Measurements from ENCODE around the gene GRAMD1A.
"Not testable (repeated sequence)": the region's sequence is repeated elsewhere in the genome, so short reads cannot be mapped to it uniquely, and the experiment has no call there.

GRAMD1A gene

DNA sequence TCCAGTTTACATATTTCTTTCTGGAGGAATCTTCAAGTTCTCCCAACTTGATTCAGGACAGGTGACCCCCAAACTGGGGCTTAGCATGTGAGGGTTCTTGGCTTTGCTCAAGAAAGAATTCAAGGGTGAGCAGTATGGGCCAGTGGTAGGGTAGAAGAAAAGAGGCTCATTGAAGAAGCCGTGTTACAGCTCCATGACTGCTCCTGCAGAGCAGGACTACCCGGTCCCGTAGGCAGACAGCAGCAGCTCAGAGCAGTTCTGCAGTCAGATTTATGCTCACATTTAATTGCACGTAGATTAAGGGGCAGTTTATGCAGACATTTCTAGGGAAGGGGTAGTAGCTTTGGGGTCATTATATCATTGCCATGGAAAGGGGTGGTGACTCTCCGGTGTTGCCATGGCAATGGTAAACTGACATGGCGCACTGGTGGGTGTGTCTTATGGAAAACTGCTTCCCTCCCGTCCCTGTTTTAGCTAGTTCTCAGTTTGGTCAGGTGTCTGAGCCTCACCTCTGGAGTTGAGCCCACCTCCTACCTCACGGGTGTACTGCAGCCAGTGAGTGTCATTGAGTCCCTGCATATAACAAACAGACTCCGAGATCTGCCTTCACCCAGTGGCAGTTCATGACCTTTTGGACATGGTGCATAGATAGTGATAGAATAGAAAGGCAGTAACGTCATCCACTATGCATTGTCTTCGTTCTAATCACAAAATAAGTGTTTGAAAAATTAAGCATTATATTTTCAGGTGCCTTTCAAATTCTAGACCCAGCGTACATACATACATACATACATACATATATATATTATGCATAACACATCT, 20.1 kb upstream of the GRAMD1A start:
- no peak for DNase-seq

DNA sequence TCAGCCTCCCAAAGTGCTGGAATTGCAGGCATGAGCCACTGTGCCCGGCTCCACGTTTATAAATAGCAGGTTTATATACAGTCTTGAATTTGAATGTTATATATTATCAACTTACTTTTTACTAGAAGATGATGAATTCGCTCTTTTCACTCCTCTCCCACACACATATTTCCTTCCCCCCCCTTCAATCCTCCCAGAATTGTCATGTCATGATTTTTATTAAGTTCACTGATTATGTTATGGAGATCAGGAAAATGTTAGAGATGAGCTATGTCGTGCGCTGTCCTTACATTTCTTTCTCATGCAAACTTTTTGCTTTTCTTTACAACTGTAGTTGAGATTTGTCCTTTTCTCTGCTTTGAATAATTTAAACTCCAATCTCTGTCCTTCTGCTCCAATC, 17.8 kb upstream of the GRAMD1A start:
- DNase-seq = no peak

DNA sequence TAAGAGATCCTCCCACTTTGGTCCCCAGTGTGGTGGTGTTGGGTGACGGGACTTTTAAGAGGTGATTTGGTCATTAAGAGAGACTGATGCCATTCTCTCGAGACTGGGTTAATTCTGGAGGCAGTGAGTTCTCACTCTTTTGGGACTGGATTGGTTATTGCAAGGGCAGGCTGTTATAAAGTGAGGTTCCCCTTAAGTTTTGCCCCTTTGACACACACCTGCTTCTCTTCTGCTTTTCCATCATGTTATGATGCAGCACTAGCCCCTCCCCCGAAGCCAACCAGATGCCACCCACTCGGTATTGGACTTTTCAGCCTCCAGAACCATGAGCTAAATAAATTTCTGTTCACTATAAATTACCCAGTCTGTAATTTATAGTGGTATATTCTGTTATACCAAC, 16.3 kb upstream of the GRAMD1A start:
- DNase-seq = no peak

DNA sequence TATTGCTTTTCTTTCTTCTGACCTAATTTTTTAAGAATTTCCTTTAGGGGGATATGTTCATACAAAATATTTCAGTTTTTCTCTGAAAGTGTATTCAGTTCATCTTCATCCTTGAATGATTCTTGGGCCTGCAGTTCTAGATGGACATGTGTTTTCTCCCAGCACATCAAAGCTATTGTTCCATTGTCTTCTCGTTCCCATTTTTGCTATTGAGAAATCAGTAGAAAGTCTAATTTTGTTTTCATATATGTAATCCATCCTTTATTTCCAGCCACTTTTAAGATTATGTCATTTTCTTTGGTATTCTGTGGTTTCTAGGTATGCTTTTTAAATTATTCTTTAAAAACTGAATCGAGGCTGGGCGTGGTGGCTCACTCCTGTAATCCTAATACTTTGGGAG, 15.8 kb upstream of the GRAMD1A start:
- DNase-seq = no peak

DNA sequence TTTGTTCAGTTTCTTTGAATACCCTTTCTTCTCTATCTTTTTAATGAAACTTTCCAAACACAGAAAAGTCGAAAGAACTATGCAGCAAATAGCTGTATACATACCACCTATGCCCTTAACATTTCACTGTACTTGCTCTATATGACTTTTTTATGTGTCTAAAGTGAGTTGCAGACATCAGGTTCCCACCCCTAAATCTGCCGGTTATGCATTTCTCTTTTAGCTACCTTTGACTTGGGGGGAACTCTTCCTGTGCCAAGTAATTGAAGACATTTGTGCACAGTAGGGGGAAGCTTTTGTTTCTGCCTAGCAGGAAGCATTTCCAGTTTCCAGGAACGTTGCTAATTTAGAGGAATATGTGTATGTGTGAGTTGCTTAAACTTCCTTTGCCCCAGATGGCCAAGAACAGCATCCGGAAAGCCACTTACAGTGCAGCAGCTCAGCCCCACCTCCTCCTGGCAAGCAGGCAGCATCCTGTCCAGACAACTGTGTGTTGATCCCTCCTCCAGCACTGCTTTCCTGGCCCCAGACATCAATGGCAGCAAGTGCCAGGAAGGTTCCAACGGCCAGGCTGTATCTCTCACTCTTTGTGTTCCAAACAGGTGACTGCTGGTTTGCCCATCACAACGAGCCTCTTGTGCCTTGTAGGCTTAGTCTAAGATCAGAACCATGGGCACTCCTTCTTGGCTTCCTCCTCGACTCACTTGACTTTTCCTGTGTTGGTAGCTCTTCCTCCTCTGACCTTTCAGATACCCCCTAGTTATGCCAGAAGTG, 14.7 kb upstream of the GRAMD1A start:
- DNase-seq = no peak

DNA sequence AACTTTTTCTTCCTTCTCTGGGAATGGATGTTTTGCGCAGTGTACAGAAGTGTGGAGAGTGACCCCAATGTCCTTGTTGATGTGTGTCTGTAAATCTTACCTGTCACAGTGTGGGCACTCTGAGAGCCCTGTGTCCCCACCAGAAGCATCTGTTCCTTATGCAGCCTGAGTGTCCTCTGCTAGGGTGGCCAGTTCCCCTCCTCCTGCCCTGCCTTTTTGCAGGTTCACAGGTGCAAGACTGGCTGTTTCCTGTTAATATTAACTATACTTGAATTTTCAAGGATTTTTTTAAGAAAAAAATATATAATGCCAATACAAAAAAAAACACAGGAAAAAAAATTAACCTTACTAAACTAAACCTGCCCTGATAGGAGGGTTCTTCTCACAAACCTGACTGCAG, 12.0 kb upstream of the GRAMD1A start:
- DNase-seq = no peak

DNA sequence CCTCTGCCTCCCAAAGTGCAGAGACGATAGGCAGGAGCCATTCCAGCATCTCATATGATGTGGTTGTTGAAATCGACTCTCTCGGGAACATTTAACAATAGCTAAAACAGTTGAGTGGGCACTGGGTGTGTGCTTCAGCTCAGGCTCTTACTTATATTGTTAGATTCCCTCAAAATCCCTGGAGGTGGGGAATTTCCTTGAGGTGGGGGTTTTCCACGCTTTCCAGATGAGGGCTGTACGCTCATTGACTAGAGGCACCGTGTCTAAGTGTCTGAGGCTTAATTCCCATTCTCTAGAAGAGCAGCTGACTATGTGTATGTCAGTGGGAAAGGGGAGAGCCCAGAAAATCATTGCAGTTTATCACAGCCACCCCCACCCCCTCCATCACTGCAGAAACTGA, 10.8 kb upstream of the GRAMD1A start:
- no peak for DNase-seq

DNA sequence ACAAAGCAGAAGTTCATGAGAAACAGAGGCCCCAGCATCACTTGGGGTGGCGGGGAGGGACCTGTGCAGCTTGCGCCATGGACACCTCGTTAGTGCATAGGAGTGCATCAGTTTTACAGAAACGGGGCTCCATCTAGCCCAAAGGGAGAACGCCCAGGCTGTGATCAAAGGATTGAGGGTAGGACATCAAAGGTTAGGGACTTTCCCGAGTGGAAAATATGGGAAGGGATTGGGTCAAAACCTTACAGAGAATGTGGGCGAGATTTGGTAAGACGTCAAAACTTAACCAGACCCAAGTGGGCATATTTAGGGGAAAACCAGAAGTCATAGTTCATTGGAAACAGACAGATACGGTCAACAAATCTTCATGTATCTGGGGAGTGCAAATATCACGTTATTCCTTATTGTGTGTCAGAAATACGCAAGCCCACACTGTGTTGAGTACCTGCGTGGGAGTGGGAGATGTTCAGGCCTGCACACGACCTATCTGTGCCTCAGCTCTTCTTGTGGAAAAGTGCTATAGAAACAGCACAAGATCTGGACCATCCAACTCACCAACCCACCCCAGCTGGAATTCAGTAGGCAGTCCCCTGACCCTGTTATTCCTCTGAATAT, 9.4 kb upstream of the GRAMD1A start:
- DNase-seq = no peak

DNA sequence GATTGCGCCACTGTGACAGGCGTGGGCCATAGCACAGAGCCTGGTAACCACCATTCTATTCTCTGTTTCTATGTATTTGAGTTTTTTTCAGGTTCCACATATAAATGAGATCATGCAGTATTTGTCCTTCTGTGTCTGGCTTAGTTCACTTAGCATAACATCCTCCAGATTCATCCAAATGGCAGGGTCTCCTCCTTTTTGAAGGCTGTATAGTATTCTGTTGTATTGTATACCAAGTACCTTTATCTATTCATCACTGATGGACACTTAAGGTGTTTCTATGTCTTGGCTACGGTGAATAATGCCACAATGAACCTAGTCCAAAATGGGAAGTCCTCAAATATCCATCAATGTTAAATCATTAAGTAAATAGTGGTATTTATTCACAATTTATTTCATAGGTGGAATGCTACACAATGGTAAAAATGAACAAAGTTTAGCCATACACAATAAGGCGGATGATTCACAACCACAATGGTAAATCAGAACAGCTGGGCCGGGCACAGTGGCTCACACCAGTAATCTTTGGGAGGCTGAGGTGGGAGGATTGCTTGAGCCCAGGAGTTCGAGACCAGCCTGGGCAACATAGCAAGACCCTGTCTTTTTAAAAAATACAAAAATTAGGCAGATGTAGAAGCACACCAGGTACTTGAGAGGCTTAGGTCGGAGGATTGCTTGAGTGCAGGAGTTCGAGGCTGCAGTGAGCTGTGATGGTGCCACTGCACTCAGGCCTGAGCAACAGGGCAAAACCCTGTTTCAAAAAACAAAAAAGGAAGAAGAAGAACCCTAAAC, 8.4 kb upstream of the GRAMD1A start:
- DNase-seq = no peak

DNA sequence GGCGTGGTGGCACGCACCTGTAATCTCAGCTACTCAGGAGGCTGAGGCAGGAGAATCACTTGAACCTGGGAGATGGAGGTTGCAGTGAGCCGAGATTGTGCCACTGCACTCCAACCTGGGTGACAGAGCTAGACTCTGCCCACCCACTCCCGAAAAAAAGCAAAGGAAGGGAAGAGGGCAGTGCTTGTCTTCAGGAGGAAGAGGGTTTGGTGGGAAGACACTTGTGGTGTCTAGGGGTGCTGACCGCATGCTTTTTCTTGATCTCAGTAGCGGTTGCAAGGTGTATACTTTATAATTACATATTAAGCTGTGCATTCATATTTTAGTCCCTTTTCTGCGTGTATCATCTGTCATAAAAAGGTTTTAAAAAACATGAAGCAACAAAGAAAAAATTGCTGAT, 7.5 kb upstream of the GRAMD1A start:
- DNase-seq = not testable (repeated sequence)

DNA sequence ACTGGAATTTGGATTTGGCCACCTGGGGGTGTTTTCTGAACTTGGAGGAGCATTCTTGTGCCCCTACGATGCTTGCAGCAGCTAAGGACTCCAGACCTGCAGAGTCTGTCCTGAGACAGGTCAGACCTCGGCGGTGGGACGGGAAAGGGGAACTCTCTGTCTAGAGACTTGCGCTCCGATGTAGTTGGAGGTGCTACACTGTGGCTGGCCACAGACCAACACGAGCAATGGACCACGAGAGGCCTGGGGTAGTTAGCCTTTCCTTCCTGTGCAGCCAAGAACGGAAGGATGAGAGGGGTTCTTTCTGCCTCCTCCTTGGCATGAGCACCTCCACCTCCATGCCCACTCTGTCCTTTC, 5.9 kb upstream of the GRAMD1A start:
- no peak for DNase-seq

DNA sequence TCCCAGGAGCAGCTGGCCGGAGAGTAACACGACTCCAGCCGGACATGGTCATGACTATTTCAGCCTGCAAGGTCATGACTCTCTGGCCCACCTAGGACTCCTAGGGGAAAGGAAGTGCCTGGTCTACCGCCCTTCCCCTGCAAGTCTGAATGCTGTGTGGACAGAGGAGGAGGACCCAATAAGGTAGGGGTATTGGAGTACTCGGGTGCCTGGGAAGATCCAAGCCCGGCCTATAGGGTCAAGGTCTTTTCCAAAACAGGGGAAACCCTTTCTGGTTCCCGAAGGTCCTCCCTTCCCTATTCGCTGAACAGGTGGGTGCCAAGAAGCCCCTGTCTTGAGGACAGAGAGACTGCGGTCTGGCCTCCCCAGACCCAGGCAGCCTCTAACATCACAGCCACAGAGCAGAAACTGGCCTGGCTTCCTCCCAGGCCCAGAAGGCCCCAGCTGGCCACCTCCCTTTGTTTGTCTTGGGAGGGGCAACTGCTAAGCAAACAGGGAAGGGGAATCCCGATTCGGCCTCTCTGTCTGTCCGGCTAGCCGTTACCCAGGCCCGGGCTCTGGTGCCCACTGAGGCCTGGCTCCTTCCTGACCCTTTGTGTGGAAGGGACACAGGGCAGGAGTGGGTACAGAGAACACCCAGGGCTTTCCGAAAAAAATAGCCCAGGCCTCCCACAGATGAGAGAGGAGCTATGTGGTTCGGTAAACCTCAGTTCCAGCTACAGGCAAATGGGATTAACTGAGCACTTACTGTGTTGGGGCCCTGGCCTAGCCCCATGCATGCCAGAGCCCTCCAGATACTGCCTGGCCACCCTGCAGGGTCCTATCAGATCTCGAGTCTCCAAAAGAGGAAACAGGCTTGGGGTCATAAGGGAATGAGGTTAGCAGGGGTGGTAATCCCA, 5.2 kb upstream of the GRAMD1A start:
- no peak for DNase-seq

DNA sequence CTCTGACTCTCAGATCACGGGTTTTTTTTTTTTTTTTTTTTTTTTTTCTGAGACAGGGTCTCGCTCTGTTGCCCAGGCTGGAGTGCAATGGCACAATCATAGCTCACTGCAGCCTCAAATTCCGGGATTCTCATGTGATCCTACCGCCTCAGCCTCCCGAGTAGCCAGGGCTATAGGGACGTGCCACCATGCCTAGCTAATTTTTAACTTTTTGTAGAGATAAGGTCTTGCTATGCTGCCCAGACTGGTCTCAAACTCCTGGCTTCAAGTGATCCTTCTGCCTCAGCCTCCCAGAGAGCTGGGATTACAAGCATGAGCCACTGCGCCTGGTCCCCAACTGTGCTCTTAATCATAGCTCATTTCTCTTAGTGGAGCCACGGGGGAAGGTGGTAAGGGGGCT, 4.6 kb upstream of the GRAMD1A start:
- no peak for DNase-seq

DNA sequence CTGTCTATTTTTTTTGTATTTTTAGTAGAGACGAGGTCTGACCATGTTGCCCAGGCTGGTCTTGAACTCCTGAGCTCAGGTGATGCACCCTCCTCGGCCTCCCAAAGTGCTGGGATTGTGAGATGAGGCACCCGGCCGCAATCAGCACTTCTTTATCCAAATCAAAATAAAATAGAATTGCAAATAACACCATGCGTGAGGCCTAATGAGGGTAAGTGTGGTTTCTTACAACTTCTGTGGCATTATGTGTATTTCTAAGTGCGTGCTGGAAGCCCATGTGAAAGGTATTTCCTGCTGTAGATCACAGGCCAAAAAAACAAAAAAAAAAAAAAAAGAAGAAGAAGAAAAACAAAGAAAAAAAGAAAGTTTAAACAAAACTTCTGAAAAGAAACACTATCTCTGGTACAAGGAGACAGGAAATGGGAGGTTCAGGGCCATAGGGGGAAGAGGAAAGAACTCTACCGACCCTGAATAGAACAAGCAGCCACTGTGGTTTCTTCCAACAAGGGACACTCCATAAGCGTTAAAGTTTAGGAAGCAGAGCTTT, 3.0 kb upstream of the GRAMD1A start:
- no peak for DNase-seq

DNA sequence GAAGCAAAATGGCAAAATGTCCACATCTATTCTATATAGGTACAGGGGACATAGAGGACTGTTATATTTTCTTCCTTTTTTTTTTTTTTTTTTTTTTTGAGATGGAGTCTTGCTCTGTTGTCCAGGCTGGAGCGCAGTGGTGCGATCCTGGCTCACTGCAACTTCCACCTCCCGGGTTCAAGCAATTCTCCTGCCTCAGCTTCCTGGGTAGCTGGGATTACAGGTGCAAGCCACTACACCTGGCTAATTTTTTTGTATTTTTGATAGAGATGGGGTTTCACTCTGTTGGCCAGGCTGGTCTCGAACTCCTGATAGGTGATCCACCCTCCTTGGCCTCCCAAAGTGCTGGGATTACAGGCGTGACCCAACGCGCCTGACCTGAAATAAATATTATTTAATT, 1.9 kb upstream of the GRAMD1A start:
- not testable (repeated sequence) for DNase-seq

DNA sequence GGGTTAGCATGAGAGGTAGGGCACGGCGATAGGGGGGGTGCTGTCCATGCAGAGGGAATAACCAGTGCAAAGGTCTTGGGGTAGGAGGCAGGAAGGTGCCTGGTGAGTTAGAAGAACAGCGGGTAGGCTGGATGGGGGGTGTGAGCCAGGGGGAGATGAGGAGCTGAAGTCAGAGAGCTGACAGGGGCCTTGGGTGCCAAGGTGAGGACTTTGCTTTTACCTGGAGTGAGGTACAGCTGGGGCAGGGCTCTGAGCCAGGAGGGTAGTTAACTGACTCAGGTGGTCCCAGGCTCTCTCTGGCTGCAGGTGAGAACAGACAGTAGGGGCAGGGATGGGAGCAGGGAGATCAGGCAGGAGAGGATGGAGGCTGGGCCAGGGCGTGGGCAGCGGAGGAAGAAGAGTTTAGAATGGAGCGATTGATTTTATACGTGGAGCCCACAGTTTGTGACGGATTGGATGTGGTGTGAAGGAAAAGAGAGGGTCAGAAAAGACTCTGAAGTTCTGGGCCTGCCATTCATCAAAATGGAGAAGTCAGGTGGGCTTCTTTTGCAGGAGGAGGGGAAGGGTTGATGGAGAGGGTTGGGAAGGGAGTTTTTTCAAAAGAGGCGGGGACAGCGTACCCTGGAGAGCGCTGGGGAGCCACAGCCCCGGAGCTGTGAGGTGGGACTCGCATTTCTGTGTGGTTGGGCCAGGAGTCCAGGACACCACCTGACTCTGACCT, 1.2 kb upstream of the GRAMD1A start:
- DNase-seq = no peak

DNA sequence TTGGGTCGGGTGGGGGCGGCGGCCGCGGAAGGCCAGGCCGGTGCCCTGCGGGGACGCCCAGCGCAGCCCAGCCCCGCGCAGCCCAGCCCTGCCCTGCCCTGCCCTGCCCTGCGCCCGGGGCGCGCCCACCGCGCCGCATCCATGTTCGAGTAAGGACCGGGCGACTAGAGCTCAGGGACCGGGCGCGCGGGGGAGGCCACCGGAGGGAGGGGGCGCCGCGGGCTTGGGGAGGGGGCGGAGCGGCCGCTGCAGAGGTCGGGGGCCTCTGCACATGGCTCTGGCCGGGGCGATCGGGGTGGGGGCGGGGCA, 169 bp downstream of the GRAMD1A start:
- no peak for DNase-seq

DNA sequence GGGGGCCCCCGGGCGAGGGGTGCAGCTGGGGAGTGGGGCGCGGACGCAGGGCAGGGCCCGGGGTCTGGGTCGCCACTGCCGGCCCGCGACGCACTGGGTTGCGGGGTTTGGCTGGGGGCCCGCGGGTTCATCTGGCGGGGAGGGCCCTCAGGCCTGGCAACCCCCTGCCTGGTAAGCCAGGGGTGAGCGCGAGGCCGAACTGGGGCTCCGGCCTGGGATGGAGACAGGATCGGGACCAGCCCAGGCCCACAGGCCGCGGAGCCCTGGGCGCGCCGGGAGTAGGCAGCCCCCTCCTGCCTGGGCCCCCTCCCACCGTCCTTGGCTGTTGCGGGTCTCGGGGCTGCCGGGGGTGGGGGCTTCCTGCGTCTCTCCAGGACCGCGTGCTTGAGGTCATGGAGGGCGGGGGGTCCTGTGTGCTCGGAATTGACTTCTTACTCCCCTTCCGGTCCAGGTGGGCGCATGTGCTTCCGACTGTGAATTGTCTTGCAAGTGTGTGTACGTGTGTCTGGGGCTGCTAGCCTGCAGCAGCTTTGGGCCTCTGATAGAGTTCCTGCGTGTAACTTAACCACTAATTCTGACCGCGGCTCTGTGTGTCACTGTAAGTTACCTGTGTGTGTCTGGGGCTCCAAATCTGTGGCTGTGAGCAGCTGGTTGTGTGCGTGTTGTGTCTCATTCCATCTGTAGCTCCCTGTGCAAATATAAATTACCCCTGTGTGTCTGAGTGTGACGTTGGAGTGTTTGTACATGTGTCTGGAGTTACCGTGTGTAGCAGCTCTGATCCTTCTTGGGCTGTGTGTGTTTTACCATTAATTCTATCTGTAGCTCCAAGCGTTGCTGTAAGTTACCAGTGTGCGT, 751 bp downstream of the GRAMD1A start:
- DNase-seq = no peak

DNA sequence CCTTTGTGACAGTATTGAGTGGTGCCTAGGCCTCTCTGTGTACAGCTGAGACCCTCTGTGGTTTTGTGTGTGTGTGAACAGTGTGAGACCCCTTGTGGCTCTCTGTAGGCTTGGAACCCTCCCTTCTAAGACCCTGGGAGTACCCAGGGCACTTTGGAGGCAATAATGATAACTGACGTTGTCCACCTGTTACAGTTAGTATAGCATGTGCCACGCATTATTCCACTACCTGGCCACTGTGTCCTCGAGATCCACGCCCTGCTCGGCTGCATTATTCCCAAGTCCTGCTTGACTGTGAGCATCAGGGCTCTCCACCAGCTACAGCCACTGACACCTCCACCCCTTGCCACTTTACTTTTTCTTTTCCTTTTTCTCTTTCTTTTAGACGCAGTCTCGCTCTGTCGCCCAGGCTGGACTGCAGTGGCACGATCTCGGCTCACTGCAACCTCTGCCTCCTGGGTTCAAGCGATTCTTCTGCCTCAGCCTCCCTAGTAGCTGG, 2.0 kb downstream of the GRAMD1A start:
- no peak for DNase-seq

All from midbrain (tissue), 1 donor.